HEK293 (cell line): ENCODE results near the gene ACADL.

ENCODE experiments used
- CTCF ChIA-PET: fragments of 350-600 bp; formaldehyde crosslinking; extraction: SDS; loops from one replicate; lab custom pipeline; 2021; ENCODE audit warnings: antibody characterized with exemption; lab: Yijun Ruan, JAX
- POLR2A ChIA-PET: fragments of 300-600 bp; formaldehyde crosslinking; extraction: SDS; loops from one replicate; lab custom pipeline; 2020; ENCODE audit warnings: antibody characterized with exemption, inconsistent platforms; lab: Yijun Ruan, JAX
- H3K27ac ChIP-seq: fragments of 200-500 bp; sonication (Bioruptor generic); 2 replicates; pipeline ENCODE4 v1.5.1; 2014; ENCODE audit warnings: low read depth, low read length, control low read depth, inconsistent platforms; ENCODE audit errors: extremely low read depth
- H3K36me3 ChIP-seq, 2 experiments: fragments of 200-500 bp in 1 of 2; sonication (Bioruptor generic) in 1 of 2; 1 replicate in 1 of 2; 2 replicates in 1 of 2; pipeline ENCODE4 v1.5.1; 2014 to 2017; ENCODE audit warnings: inconsistent platforms in 2 of 2, low read length in 2 of 2; ENCODE audit not compliant: control insufficient read depth in 2 of 2, insufficient read depth in 1 of 2
- H3K4me1 ChIP-seq: fragments of 200-500 bp; sonication (Bioruptor generic); 2 replicates; pipeline ENCODE4 v1.5.1; 2014; ENCODE audit warnings: mild to moderate bottlenecking, low read length, inconsistent platforms; ENCODE audit not compliant: control insufficient read depth, insufficient read depth
- H3K4me3 ChIP-seq: 2 replicates; pipeline ENCODE4 v1.5.1; 2011; ENCODE audit warnings: low read depth, mild to moderate bottlenecking, control low read depth, low read length, moderate library complexity
- H3K9me3 ChIP-seq: fragments of 200-500 bp; sonication (Bioruptor generic); 2 replicates; pipeline ENCODE4 v1.5.1; 2014; ENCODE audit warnings: low read depth, low read length, inconsistent platforms; ENCODE audit not compliant: control insufficient read depth, insufficient read depth
- AEBP2 ChIP-seq: fragments of 450-650 bp; formaldehyde crosslinking; IDR thresholded peaks from 2 replicates; pipeline ENCODE4 v1.5.1; 2016; ENCODE audit warnings: missing biosample characterization, missing genetic modification characterization, borderline replicate concordance
- ELK4 ChIP-seq: IDR thresholded peaks from 2 replicates; pipeline ENCODE4 v1.6.1; 2011; ENCODE audit warnings: mild to moderate bottlenecking, low read depth, low read length, borderline replicate concordance
- HOXA7 ChIP-seq: sonication (generic); formaldehyde crosslinking; IDR thresholded peaks from 2 replicates; pipeline ENCODE4 v1.8.1; 2022; ENCODE audit warnings: missing genetic modification reagents, borderline replicate concordance
- KLF8 ChIP-seq: fragments of 450-650 bp; formaldehyde crosslinking; IDR thresholded peaks from 2 replicates; pipeline ENCODE4 v1.5.1; 2016; ENCODE audit warnings: missing biosample characterization, missing genetic modification characterization
- PBX3 ChIP-seq: sonication (generic); formaldehyde crosslinking; IDR thresholded peaks from 2 replicates; pipeline ENCODE4 v1.8.1; 2022; ENCODE audit warnings: mild to moderate bottlenecking, moderate library complexity, missing genetic modification reagents
- PRDM4 ChIP-seq: fragments of 450-650 bp; formaldehyde crosslinking; IDR thresholded peaks from 2 replicates; pipeline ENCODE4 v1.5.1; 2017; ENCODE audit warnings: missing biosample characterization, missing genetic modification characterization
- ZEB2 ChIP-seq: fragments of 450-650 bp; formaldehyde crosslinking; IDR thresholded peaks from 2 replicates; pipeline ENCODE4 v1.5.1; 2016; ENCODE audit warnings: missing biosample characterization, missing genetic modification characterization
- ZNF132 ChIP-seq: fragments of 450-650 bp; formaldehyde crosslinking; IDR thresholded peaks from 2 replicates; pipeline ENCODE4 v1.5.1; 2017; ENCODE audit warnings: missing biosample characterization, missing genetic modification characterization, borderline replicate concordance
- ZNF148 ChIP-seq: fragments of 450-650 bp; formaldehyde crosslinking; IDR thresholded peaks from 2 replicates; pipeline ENCODE4 v1.5.0; 2017; ENCODE audit warnings: missing biosample characterization, missing genetic modification characterization, borderline replicate concordance
- ZNF19 ChIP-seq: fragments of 450-650 bp; formaldehyde crosslinking; IDR thresholded peaks from 2 replicates; pipeline ENCODE4; 2016; ENCODE audit warnings: missing biosample characterization, missing genetic modification characterization, low read depth
- ZNF394 ChIP-seq: fragments of 450-650 bp; formaldehyde crosslinking; IDR thresholded peaks from 2 replicates; pipeline ENCODE4 v1.5.1; 2016; ENCODE audit warnings: missing biosample characterization, missing genetic modification characterization, mild to moderate bottlenecking, moderate library complexity, borderline replicate concordance
- ZNF423 ChIP-seq: fragments of 450-650 bp; formaldehyde crosslinking; IDR thresholded peaks from 2 replicates; pipeline ENCODE4 v1.5.1; 2016; ENCODE audit warnings: missing biosample characterization, missing genetic modification characterization
- ZNF555 ChIP-seq: fragments of 450-650 bp; formaldehyde crosslinking; conservative IDR thresholded peaks from 2 replicates; pipeline ENCODE4 v1.5.1; 2017; ENCODE audit warnings: missing biosample characterization, mild to moderate bottlenecking, missing genetic modification characterization, inconsistent platforms
- ZNF629 ChIP-seq: fragments of 450-650 bp; formaldehyde crosslinking; IDR thresholded peaks from 2 replicates; pipeline ENCODE4 v1.5.1; 2017; ENCODE audit warnings: missing biosample characterization, missing genetic modification characterization
- ZNF664 ChIP-seq: fragments of 450-650 bp; formaldehyde crosslinking; IDR thresholded peaks from 2 replicates; pipeline ENCODE4 v1.5.1; 2016; ENCODE audit warnings: missing biosample characterization, missing genetic modification characterization
- ZNF776 ChIP-seq: fragments of 450-650 bp; formaldehyde crosslinking; IDR thresholded peaks from 2 replicates; pipeline ENCODE4 v1.5.0; 2017; ENCODE audit warnings: missing biosample characterization, missing genetic modification characterization, borderline replicate concordance

The ACADL gene

GRCh38 chr2:210190345-210190744, 34.9 kb downstream of the ACADL start:
- Histone ChIP-seq H3K4me1 (peaks cover 6% of the 10 kb centered on the region), H3K27ac (no peak overlapping the region), H3K36me3 (no peaks in the 10 kb centered on the region), H3K9me3 (no peaks in the 10 kb centered on the region), H3K4me3 (no peak overlapping the region)
- TF ChIP-seq ZNF629 (tag by site-specific recombination) (no peak), ZNF19 (no peak), ZNF394 (no peak), PBX3 (no peak), ELK4 (no peak), ZNF555 (tag by site-specific recombination) (no peak), ZNF664 (no peak), ZNF776 (tag by site-specific recombination) (no peak), ZNF132 (tag by site-specific recombination) (no peak)
- CTCF ChIA-PET, result interaction anchor here (0.7 to 3.5 kb wide), 2 partner anchors 118 to 213 kb away, joined by 3 to 12 read pairs; no protein-coding TSS in a partner anchor
- POLR2A ChIA-PET, result no interaction called here

GRCh38 chr2:210189452-210190138, 35.7 kb downstream of the ACADL start:
- CTCF ChIA-PET, result interaction anchor here (0.6 to 3.5 kb wide), 6 partner anchors 9 to 212 kb away, joined by 3 to 12 read pairs (median 5); no protein-coding TSS in a partner anchor
- H3K9me3 ChIP-seq, result no peaks in the 10 kb centered on the region
- H3K4me1 ChIP-seq, result peaks cover 6% of the 10 kb centered on the region
- POLR2A ChIA-PET, result no interaction called here
- H3K4me3 ChIP-seq, result no peak overlapping the region
- H3K36me3 ChIP-seq, result no peaks in the 10 kb centered on the region
- no peak for TF ChIP-seq HOXA7 (CRISPR knock-in tag)
- TF ChIP-seq ZNF148, result no peak
- no peak for TF ChIP-seq PRDM4 (tag by site-specific recombination)
- no peak for TF ChIP-seq ZNF423 (tag by site-specific recombination)
- TF ChIP-seq AEBP2 (tag by site-specific recombination), result no peak
- no peak for TF ChIP-seq KLF8
- TF ChIP-seq ZEB2 (tag by site-specific recombination), result no peak
- H3K27ac ChIP-seq, result no peak overlapping the region
